Measurements from ENCODE around the gene KRT73. TPM values are rescaled to one million over a fixed set of nuclear protein-coding genes. Genes with fewer than 3 reads are reported as not detected.

Gene KRT73
- total RNA-seq, 1 experiment from 2014 or later: not detected

DNA sequence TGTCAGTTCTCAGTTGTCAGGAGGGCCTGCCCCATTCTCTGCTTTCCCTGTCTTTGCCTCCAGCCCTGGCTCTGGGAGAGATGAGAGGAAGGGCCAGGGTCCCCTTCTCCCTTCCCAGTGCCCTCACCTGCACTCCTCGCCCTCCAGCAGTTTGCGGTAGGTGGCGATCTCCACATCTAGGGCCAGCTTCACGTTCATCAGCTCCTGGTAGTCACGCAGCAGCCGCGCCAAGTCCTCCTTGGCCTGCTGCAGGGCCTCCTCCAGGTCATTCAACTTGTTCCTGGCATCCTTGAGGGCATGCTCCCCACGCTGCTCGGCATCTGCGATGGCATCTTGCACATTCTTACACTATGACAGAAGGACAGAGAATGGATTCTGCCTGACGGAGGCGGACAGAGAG, 28.3 kb upstream of the KRT73 start:
- Mint-ChIP-seq H3K4me3 (no peak overlapping the region), H3K36me3 (ENCODE audit: insufficient read depth in 1 of 3, low read depth in 3 of 3) (no peaks in the 10 kb centered on the region), H3K4me1 (peaks cover 0 to 2% of the 10 kb centered on the region in 2 experiments; a peak in 1 of 4 replicates), H3K27me3 (ENCODE audit: low read depth) (peaks cover 25% of the 10 kb centered on the region), H3K27ac (no peak overlapping the region), H3K9me3 (peaks cover 0 to under 1% of the 10 kb centered on the region in 2 experiments; a peak in 1 of 5 replicates)
- Histone ChIP-seq H4K8ac (replicated peaks; ENCODE audit: insufficient read length, low read depth, low read length) (no peak overlapping the region), H3K23me2 (ENCODE audit: insufficient read length, low read depth, low read length, poor library complexity, severe bottlenecking) (no peaks in the 10 kb centered on the region), H3K9me3 (ENCODE audit: control insufficient read depth, low read depth, low read length) (no peaks in the 10 kb centered on the region), H2AK5ac (ENCODE audit: insufficient read length, low read length) (no peak overlapping the region), H2BK20ac (ENCODE audit: low read depth, low read length, poor library complexity, severe bottlenecking) (no peak overlapping the region), H3K79me2 (ENCODE audit: insufficient read depth, low read length) (no peaks in the 10 kb centered on the region), H4K5ac (ENCODE audit: insufficient read length, low read depth, low read length) (no peak overlapping the region), H2BK15ac (ENCODE audit: low read depth, low read length) (no peak overlapping the region), H3K4me2 (ENCODE audit: insufficient read depth, insufficient read length, low read length) (no peak overlapping the region), H4K20me1 (ENCODE audit: control insufficient read depth, insufficient read depth, insufficient read length) (no peaks in the 10 kb centered on the region), H4K91ac (ENCODE audit: insufficient read length, low read depth, low read length) (no peak overlapping the region), H3K23ac (ENCODE audit: insufficient read length, low read depth, low read length) (no peak overlapping the region), H3K4me1 (ENCODE audit: insufficient read depth, low read length) (no peaks in the 10 kb centered on the region), H3K79me1 (ENCODE audit: insufficient read depth, low read depth, low read length, poor library complexity, severe bottlenecking) (no peaks in the 10 kb centered on the region), H3K14ac (ENCODE audit: insufficient read depth, low read length) (no peak overlapping the region), H2BK5ac (ENCODE audit: insufficient read length, low read length) (no peak overlapping the region), H3K27ac (ENCODE audit: insufficient read length, low read depth, low read length) (no peak overlapping the region), H2BK12ac (ENCODE audit: insufficient read length, low read depth, low read length) (no peak overlapping the region), H3K9ac (ENCODE audit: extremely low read depth, insufficient read length, low read length) (no peak overlapping the region), H3T11ph (ENCODE audit: low read length) (no peak overlapping the region), H3K4ac (ENCODE audit: low read depth, low read length) (no peak overlapping the region), H3K56ac (ENCODE audit: insufficient read length, low read depth, low read length) (no peak overlapping the region), H3K18ac (ENCODE audit: insufficient read length, low read depth, low read length) (no peak overlapping the region), H2AFZ (ENCODE audit: low read length) (no peak overlapping the region), H3K27me3 (ENCODE audit: insufficient read depth, low read length) (no peaks in the 10 kb centered on the region), H2BK120ac (ENCODE audit: low read depth, low read length, poor library complexity, severe bottlenecking) (no peak overlapping the region)
- TF ChIP-seq, protein P1, sequence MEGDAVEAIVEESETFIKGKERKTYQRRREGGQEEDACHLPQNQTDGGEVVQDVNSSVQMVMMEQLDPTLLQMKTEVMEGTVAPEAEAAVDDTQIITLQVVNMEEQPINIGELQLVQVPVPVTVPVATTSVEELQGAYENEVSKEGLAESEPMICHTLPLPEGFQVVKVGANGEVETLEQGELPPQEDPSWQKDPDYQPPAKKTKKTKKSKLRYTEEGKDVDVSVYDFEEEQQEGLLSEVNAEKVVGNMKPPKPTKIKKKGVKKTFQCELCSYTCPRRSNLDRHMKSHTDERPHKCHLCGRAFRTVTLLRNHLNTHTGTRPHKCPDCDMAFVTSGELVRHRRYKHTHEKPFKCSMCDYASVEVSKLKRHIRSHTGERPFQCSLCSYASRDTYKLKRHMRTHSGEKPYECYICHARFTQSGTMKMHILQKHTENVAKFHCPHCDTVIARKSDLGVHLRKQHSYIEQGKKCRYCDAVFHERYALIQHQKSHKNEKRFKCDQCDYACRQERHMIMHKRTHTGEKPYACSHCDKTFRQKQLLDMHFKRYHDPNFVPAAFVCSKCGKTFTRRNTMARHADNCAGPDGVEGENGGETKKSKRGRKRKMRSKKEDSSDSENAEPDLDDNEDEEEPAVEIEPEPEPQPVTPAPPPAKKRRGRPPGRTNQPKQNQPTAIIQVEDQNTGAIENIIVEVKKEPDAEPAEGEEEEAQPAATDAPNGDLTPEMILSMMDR (conservative IDR thresholded peaks at IDR 0.05): peak; percentile 41; the same call in 2 of the 3 replicates
- DNase-seq: peak; percentile 54
- WGBS (ENCODE audit: extremely low coverage, insufficient read length, low lambda C conversion rate): no CpG with 5 or more reads among the region's 12 CpGs
